ENCODE data around the gene GNB5.

Gene GNB5

DNA sequence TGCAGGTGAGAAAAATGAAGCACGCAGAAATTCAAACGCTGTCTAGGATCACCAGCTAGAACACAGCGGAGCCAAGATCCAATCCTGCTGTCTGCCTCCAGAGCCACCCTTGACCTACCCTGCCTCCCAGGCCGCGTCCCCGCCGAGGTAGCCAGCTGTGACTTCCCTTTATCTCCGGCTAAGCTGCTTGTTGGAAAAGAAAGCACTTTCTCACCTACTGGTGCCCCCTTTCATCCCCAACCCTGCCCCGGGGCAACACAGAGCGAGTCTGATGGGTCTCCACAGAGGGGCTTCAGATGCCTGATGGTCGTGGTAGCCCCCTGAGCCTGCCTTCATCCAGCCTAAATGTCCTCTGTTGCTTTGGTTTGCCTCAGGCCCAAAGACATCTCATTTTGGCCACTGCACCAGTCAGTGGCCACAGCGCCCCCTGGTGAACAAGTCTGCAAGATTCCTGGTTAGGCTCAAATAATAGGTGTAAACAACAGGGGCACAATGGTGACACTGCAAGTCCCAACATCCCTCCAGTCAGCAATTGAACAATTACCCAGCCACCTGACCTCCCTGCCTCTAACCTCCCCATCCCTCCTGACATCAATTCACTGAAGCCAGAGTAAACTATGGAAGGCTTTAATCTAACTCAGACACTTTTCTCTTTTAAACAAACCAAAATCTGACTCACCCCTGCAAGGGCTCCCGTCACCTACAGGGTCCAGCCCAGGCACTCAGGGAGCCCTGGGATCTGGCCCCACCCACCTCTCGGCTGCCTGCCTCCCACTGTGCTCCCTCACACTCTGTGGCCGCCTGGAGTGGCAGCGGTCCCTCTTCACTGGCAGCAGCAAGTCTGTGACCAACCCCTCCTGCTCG lies 51.4 kb downstream of the GNB5 start:
- peak; percentile 55 for DNase-seq

DNA sequence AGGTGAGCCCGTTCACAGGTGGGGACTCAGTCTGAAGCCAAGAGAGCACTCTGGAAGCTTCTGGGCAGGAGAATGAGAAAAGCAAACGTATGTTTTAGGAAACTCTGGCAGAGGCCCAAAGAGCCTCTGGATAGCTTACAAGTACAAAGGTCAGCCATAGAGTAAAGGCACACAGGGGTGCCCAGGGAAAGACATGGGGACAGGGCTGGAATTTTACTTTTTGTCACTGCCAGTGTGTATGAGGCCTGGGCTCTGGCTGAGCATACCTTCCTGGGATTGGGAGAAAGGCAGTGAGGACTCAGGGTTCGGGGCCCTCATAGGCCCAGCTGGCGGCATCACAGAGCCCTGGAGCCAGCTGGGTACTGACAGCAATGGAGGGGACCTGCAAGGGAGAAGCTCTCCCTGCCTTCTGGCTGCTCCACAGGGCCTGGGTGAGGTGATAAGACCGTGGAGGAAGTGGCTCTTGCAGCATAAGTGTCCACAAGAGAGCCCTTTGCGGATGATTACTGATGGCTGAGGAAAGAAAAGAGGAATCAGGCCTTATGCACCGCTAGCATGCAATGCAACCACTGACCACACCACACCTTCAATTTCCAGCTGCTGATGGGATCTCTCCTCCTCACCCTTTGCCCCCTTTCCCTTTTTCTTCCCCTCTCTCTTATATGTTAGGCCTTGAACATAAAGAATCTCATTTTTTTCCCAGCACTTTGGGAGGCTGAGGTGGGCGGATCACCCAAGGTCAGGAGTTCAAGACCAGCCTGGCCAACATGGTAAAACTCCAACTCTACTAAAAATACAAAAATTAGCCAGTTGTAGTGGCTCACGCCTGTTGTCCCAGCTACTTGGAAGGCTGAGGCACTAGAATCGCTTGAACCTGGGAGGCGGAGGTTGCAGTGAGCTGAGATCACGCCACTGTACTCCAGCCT lies 53.5 kb downstream of the GNB5 start:
- DNase-seq, result no peak

DNA sequence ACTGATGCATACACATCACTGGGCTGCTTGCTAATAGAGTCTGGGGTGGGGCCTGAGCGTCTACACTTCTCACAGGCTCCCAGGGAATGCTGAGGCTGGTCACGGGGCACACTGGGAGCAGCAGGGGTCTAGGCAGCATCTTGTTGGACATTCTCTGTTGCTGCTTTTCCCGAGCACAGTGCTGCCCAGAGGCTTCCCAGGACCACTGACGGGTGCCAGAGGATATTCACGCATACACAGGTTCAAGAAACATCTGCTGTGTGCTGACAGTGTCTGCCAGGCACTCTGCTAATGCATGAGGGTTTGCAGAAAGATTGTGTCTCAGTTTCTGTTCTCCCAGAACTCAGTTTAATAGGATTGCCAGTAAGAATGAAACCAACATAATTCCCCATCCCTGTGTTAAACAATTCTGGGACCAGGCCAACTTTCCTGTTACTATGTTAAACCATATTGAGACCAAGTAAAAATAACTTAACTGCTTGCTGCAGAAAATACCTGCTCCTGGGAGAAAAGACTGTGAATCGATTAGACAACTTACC lies 54.7 kb downstream of the GNB5 start:
- DNase-seq, result no peak

DNA sequence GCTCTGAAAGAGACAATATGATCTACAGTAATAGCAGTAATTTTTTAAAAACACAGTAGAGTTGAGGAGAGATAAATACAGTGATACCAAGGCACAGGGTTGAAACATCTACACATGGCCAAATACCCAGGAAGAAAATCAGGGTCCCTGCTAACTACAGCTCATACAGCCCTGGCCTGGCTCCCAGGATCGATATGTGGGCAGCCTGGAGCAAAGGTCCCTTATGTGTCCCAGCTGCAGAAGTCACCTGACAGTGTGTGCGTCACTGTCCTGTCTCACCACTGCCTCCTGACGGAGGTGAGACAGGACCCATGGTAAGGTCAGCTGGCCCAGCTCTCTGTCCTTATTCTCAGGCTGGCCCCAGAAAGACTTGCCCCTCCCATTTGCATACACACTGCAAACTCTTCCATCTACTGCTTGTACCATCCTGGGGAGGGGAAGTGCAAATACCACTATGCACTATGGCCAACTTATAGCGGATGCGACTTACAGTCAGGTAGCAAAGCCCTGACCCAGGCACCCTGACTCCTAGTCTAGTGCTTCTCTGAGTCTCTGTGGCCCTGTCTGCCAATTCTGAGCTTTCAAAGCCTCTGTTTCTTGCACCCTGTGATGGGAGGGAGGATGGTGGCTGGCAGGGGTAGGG lies 56.6 kb downstream of the GNB5 start:
- no peak for DNase-seq

DNA sequence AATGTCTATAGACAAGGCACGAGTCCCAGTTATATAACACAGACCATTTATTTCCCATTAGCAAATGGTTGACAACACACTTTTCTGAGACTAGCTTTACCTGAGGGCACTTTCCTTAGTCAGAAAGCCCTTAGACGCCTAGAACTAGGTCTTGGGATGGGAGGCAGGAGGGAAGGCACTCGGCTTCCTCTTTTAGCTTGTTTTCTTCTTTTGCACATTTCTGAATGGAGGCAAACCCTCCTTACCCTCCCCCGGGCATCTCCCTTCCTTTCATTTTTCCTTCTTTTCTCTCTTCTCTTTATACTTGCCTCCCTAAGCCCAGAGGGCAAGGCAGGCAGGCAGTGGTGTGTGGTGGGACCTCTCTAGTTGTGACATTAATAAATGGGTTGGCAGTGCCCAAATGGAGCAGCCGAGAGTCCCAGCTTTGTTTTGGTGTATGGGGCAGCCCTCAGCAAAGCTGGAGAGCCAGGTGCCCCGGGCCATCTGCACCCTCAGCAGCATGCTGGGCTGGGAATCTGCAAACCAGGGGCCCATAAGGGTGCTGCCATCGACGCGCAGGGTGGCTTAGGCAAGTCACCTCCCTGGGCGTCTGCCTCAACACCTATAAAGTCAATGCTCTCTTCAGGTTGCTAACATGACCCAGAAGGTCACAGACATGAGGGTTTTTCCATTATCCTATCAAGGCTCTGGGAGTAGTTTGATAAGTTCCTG lies 57.5 kb downstream of the GNB5 start:
- no peak for DNase-seq

DNA sequence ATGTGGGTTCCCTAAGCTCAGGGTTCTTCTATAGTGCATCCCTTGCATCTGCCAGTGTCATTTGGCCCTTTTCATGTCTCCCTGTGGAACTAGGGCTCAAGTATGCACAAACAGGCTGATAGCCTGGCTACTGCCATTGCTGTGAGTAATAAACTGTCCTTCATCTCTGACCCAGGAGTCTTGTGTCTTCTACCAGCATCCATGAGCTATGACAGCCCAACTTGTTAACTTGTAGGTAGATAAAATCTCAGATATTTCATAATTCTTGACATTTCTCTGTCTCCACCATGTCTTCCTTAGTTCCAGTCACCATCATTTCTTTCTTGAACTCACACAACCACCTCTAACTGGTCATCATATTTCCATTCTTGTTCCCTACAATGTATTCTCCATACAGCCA lies 59.1 kb downstream of the GNB5 start:
- DNase-seq, result no peak

DNA sequence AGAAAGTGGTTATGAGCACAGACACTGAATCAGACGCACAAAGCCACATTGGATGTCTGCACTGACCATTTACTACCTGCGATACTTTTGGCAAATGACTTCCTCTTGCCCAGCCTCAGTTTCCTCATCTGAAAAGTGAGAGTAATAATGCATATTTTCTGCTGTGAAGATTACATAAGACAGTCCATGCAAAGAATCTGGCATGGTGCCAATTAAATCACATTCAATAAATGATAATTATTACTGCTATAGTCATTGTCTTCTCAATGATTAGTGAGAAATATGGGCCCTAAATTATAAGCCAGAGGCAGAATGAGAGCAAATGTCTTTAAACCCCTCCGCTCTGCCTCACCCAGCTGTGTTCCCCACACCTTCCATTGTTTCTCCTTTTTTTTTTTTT lies 62.6 kb downstream of the GNB5 start:
- DNase-seq, result no peak

DNA sequence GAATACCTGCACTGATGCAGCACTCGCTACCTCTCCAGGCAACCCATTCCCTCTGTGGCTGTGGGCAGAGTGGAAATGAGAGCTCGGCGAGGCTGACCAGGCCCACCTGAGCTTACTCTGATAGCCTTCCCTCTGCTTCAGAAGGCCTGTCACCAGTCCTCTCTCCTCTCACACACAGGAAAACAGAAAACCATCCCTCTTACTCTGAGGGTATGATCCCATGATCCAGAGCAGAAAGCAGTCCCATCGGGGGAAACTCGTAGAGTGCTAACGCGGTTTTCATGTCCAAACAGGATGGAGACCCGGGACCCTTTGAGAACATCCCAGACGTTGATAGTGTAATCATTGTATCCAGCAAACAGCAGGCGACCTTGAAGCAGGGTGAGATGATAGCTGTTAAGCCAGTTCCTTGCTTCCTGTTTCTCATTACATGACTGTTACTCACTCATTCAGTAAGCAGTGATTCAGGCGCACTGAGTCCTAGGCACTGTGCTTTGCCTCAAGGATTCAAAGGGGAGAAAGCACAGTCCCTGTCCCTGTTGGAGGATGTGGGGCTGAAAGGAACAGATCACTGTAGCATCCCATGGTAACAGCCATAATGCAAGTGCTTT lies 66.8 kb downstream of the GNB5 start:
- DNase-seq, result no peak

DNA sequence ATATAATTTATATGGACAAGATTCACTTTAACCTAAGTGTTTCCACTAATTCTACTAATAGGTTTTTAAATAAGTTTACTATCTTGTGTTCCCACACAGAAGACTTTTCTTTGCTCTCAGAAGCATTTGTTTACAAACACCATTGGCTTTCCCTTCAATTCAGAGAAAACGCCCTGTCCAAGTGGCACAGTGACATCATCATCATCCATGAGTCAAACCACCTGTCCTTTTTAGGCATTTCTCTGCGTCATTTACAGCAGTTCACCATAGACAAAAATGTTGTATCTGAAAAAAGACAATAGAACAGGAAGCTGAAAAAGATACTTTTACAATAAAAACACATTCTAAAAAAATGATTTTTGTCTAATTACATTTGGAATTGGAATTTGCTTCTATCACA lies 69.3 kb downstream of the GNB5 start:
- no peak for DNase-seq

DNA sequence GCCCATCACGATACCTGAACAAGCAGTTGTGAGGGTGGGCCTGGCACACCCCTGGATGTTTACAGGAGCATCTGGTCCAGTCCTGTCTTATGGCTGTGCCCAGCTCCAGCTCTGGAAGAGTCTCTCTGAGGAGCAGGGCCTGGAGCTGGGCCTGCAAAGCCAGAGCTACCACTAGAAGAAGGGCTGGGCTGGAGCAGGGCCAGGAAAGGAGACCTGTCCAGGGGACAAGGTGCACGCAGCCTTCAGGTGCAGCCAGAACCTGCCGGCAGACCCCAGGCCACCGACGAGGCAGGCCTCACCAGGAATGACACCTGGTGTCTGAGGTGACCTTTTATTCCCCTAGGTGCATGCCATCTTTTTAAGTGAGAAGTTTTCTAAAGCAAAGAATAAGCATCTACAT lies 70.2 kb downstream of the GNB5 start:
- DNase-seq, result no peak

DNA sequence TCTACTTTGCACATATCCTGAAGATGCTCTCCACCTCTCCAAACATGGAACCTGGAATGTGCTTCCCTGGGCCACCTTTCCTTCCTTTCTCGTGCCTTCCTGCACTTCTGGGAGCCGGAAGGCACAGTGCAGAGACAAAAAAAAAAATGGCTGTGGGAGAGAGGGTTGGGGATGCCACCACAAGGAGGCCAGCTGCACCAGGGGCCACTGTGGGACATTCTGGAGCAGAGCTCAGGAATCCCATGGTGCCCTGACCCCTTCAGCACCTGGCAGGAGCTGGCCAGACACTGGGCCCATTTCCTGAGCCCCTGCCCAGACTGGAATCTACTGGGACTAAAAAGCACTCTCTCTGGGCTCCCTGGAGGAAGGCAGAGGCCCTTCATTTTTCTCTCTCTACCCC lies 70.7 kb downstream of the GNB5 start:
- no peak for DNase-seq

DNA sequence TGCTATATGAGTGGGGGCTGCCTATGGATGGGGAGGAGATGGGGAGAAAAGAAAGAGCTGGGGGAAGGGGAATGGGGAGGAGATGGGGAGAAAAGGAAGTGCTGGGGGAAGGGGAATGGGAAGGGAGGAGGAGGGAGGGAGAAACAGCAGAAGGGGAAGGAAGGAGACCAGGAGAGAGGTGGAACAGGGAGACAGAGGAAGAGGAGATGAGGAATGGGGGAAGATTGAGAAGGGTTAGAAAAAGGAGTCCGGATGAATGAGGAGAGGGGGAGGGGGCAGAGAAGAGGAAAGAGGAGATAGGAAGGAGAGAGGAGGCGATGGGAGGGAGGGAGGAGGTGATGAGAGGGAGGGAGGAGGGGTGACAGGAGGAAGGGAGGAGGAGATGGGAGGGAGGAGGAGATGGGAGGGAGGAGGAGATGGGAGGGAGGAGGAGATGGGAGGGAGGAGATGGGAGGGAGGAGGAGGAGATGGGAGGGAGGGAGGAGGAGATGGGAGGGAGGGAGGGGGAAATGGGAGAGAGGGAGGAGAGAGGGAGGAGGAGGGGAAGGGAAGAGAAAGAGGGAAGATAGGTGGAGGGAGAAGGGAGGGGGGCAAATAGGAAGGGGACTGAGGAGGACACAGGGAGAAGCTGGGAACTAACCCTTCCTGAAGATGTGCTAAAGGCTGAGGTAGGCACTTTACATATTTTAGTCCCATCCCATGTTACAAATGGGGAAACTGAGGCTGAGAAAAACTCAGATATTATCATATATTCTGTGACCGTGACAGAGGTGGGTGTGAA lies 72.0 kb downstream of the GNB5 start:
- DNase-seq, result no peak

DNA sequence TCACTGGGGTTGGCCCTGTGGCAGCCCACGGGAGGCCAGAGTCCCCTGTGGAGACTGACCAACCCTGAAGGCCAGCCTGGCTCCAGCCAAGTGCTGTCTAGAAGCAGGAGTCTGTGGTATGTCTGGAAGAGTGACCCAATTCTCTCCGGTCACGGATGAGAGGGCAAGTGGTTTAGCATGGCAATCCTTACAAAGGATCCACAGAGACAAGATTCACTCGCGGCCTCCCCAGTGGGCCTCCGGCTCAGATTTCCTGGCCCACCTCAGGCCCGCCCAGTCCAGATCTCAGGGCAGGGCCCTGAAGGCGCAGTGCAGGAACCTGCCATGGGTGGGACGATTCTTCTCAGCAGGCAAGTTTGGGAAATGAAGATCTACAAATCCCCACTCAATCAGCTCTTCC lies 73.6 kb downstream of the GNB5 start:
- DNase-seq, result no peak

DNA sequence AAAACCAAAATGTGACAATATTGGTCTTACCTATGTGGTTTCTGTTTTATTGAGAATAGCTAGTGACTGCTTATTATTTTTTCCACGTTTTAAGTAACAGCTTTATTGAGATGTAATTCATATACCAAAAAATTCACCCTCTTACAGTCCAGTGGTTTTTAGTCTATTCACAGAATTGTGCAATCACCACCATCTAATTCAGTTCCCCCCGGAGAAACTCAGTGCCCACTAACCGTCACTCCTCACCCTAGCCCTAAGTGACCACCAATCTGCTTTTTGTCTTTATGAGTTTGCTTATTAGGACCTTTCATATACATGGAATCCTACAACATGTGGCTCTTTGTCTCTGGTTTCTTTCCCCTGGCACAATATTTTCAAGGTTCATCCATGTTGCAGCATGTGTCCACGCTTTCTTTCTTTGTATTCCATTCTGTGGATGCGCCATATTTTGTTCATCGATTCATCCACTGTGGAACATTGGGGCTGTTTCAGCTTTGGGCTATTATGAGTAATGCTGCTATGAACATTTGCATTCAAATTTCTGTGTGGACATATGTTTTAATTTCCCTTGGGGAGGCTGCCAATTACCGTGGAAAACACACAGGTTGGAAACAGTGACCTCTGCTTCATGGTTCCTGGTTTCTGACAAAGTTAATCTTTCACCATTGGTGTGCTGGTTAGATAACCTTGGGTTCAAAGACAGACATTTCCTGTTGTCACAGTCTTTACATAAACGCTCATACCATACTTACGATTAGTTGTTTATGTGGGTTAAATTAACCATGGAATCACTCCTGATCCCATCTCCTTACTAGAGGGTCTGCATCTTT lies 75.4 kb downstream of the GNB5 start:
- DNase-seq, result no peak

DNA sequence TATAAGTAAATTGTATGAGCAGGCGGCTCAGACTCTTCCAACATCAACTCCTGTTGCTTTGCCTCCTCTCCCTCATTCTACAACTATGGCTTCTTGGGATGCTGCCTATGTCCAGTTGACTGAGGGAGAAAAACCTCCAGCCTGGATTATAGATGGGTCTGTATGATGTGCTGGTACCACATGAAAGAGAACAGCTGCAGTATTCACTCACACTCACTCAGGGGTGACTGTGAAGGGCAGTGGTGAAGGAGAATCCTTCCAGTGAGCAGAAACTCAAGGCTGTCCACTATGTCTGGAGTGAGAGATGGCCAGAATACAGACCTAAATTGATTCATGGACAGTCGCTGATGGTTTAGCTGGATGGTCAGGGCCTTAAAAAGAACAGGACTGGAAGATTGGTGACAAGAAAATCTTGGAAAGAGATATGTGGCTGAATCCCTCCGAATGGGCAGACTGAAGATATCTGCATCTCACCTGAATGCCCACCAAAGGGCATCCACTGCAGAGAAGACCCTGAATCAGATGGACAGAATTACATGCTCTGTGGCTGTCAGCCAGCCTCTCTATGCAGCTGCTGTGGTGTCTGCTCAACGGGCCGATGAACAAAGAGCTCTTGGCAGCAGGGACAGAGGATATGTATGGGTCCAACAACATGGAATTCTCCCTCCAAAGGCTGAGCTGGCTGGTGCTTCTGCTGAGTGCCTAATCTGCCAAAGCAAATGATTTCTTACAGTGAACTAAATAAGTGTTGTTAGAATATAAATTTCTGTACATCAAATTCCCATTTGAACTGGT lies 76.7 kb downstream of the GNB5 start:
- no peak for DNase-seq

DNA sequence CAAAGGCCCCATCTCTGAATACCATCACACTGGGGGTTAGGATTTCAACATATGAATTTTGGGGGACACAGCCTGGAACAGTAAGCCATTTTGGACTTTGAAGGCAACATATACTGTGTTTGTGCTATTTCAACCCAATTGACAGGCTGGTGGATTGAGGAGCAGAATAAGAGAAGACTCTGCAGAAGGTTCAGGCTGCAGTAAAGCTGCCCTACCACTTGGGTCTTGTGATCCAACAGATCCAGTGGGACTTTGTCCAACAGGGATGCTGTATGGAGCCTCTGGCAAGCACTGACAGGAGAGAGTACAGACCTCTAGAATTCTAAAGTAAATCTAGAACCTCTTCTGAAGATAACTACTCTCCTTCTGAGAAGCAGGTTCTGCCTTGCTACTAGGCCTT lies 77.5 kb downstream of the GNB5 start:
- DNase-seq, result no peak

DNA sequence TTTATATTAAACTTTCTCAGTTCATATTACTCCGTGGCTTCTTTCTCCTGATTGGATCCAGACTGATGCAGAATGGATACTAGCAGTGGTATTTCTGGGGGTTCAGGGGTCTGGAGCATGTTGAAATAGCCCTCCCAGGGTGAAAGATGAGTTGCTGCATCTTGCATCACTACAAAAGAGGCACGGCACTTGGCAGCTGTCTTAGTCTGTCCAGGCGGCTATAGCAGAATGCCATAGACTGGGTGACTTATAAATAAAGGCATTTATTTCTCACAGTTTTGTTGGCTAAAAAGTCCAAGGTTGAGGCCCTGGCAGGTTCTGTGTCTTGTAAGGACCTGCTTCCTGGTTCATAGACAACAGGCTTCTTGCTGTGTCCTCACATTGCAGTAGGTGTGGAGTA lies 78.0 kb downstream of the GNB5 start:
- no peak for DNase-seq

DNA sequence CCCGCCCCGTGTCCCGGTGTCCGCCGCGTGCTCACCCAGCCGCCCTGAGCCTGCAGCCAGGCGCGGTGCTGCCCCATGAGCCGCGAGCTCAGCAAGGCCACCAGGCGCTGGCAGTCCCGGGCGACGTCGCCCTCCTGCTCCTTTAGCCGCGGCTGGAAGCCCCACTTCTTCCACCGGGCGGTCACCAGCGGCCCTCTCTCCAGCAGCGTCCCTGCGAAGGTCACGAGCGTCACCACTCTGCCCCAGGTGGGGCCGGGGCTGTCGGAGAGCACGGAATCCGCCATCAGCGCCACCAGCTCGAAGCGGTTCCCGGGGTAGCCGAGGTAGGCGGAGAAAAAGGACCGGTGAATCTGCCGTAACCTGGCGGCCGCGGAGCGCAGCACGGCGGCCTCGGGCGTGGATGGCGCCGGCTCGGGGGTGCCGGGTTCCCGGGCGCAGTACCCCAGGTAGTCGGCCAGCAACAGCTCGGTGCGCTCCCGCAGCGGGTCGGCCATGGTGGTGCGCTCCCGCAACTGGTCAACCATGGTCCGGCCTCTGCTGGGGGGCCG lies 78.9 kb downstream of the GNB5 start:
- peak; percentile 30 for DNase-seq

Data from effector CD4-positive, alpha-beta T cell (primary cell).